Measurements from ENCODE around the gene ENTHD1.
"Not testable (repeated sequence)": the region's sequence is repeated elsewhere in the genome, so short reads cannot be mapped to it uniquely, and the experiment has no call there.

The ENTHD1 gene

DNA sequence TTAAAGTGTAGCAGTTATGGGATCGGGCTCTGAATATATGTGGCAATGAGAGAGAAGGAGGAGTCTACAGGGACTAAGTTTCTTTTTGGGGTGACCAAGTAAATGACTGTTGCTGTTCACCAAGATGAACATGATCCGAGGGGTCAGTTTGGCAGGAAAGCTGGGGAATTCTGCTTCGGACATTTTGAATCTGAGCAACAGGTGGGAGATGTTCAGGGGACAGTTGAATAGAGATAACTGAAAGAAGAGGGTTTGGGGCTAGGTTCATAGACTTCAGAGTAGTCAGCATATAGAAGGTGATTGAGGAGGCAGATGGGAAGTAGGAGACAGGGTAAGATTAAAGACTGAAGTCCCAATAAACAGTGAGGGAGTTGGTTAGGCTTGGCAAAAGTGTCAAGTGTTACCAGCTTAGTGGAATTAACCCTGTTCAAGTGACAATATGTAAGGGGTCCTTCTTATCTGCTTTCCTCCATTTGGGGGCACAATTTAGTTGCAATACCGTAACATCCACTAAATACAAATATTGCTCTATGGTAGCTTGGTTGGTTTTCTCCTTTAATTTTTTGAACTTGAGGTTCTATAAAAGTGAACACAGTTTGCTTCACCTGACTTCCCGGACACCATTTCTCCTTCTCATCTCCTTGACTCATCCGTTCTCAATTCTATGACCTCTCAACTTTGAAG lies 2.9 kb upstream of the ENTHD1 start:
- CTCF ChIA-PET, result no interaction called here
- TF ChIP-seq CTBP1 (IDR thresholded peaks at IDR 0.05; ENCODE audit: borderline replicate concordance) (no peak), HDGF (IDR thresholded peaks at IDR 0.05; ENCODE audit: borderline replicate concordance) (no peak), L3MBTL2 (conservative IDR thresholded peaks at IDR 0.05) (no peak), FOXM1 (IDR thresholded peaks at IDR 0.05; ENCODE audit: borderline replicate concordance) (no peak), FOXK2 (IDR thresholded peaks at IDR 0.05) (no peak), NFRKB (IDR thresholded peaks at IDR 0.05) (no peak), ZNF384 (IDR thresholded peaks at IDR 0.05) (no peak), ELF4 (IDR thresholded peaks at IDR 0.05) (no peak), SP1 (IDR thresholded peaks at IDR 0.05) (no peak), FOXA1 (IDR thresholded peaks at IDR 0.05) (no peak), SUZ12 (IDR thresholded peaks at IDR 0.05) (no peak), BHLHE40 (IDR thresholded peaks at IDR 0.05; ENCODE audit: borderline replicate concordance) (no peak)
- POLR2A ChIA-PET, result no interaction called here
- DNase-seq (ENCODE audit: extremely low spot score), result no peak

DNA sequence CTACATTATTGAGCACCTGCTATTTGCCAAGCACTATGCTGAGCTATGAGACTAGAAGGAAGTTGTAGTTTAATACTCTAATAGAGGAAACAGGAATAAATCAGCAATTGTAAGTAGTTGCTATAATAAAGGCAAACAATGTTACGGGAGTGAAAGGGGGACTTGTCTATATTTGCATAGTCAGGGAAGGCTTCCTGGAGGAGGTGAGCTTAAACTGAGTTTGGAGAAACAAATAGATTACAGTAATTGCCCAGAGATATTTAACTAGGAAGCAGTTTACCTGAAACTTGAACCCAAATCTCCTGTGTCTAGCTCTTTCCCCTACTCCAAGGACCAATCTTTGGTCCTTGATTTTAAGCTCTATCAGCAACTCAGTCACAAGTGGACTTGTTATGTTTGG lies 2.1 kb upstream of the ENTHD1 start:
- POLR2A ChIA-PET, result no interaction called here

DNA sequence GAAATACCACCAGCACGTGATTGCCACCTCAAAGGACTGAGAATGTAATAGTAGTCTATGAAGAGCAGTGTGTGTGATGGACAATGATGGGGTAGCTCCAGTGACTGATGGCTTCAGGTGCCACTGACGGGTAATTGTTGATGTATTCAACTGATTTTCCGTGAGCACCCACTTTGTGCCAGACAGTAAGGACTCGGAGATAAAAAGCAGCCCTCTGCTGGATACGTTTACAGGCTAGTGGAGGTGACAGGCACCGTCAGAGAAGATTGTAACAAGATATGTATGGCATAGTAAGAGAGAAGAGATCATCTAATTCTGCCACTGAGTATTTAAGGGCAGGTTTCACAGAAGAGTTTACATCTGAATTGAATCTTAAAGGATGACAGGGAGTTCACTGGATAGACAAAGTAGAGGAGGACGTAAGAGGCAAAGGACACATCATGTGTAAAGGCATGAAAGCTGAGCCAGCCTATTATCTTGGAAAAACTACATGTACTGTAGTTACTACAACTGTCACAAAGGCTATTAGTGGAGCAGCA lies 1.1 kb upstream of the ENTHD1 start:
- ChIA-PET CTCF (no interaction called here), POLR2A (no interaction called here)
- TF ChIP-seq BHLHE40 (IDR thresholded peaks at IDR 0.05; ENCODE audit: borderline replicate concordance), result no peak
- no peak for TF ChIP-seq ELF4 (IDR thresholded peaks at IDR 0.05)
- no peak for TF ChIP-seq FOXA1 (IDR thresholded peaks at IDR 0.05)
- TF ChIP-seq CTBP1 (IDR thresholded peaks at IDR 0.05; ENCODE audit: borderline replicate concordance), result no peak
- no peak for DNase-seq (ENCODE audit: extremely low spot score)

More for the DNA sequence above, 2.1 kb upstream of the ENTHD1 start:
- DNase-seq (ENCODE audit: extremely low spot score), result no peak
- CTCF ChIA-PET, result no interaction called here
- TF ChIP-seq BHLHE40 (IDR thresholded peaks at IDR 0.05; ENCODE audit: borderline replicate concordance), result no peak
- no peak for TF ChIP-seq ARNT (IDR thresholded peaks at IDR 0.05)
- TF ChIP-seq, protein P1, sequence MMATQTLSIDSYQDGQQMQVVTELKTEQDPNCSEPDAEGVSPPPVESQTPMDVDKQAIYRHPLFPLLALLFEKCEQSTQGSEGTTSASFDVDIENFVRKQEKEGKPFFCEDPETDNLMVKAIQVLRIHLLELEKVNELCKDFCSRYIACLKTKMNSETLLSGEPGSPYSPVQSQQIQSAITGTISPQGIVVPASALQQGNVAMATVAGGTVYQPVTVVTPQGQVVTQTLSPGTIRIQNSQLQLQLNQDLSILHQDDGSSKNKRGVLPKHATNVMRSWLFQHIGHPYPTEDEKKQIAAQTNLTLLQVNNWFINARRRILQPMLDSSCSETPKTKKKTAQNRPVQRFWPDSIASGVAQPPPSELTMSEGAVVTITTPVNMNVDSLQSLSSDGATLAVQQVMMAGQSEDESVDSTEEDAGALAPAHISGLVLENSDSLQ (IDR thresholded peaks at IDR 0.05), result no peak
- TF ChIP-seq HDGF (IDR thresholded peaks at IDR 0.05; ENCODE audit: borderline replicate concordance), result no peak
- TF ChIP-seq FOXM1 (IDR thresholded peaks at IDR 0.05; ENCODE audit: borderline replicate concordance), result no peak
- TF ChIP-seq ZNF384 (IDR thresholded peaks at IDR 0.05), result no peak
- TF ChIP-seq FOXA1 (IDR thresholded peaks at IDR 0.05), result no peak
- no peak for TF ChIP-seq SUZ12 (IDR thresholded peaks at IDR 0.05)
- no peak for TF ChIP-seq SP1 (IDR thresholded peaks at IDR 0.05)
- TF ChIP-seq TARDBP (IDR thresholded peaks at IDR 0.05), result no peak

DNA sequence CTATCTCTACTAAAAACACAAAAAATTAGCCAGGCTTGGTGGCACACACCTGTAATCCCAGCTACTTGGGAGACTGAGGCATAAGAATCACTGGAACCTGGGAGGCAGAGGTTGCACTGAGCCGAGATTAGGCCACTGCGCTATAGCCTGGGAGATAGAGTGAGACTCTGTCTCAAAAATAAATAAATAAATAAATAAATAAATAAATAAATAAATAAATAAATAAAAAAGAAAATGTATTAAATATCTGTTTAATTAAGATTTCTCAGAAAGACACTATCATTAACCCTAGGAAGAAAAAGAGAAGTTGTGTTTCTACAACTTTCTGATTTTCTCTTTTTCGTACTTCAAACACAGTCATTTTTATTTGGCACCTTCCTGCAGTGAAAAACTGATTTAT lies 3.6 kb downstream of the ENTHD1 start:
- CTCF ChIA-PET; POLR2A ChIA-PET; DNase-seq (ENCODE audit: extremely low spot score): not testable (repeated sequence)

DNA sequence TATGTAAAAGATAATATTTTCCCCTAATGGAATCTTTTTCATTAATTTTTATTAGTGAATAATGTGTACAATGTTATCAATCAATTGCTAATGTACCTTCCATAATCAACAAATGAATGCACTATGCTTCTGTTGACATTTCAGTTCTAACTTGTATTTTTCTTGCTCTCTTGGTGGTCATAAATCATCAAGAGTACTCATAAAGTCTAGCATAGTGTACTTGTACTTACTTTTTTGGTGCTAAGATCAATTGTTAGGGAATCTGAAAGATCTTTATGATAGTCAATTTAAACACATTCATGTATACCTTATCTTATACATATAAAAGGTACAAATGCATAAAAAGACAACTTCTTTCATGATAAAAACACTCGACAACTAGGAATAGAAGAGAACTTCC lies 10.5 kb downstream of the ENTHD1 start:
- CTCF ChIA-PET, result interaction anchor here (0.6 kb wide), 1 partner anchor 274 kb away, joined by 3 read pairs; no protein-coding TSS in a partner anchor
- TF ChIP-seq, protein P1 (IDR thresholded peaks at IDR 0.05), result peak; percentile 58
- no peak for TF ChIP-seq ZNF384 (IDR thresholded peaks at IDR 0.05)
- TF ChIP-seq ARNT (IDR thresholded peaks at IDR 0.05), result no peak
- DNase-seq (ENCODE audit: extremely low spot score), result no peak
- POLR2A ChIA-PET, result no interaction called here

DNA sequence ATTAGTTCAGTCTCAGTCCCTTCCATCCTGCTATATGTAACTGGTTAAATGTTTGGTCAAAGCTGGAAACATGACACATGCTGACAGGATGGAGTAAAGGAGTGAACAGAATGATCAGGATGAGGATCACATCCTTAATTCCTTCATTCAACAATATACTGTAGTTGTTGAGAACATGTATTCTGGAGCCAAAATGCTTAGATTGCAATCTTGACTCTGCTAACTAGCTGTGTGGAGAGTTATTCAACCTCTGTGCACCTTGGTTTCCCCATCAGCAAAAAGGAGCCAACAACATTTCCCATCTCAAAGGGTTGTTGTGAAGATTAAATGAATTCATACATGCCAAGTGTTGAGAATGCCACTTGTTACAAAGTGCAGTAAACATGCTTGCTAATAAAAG lies 12.8 kb downstream of the ENTHD1 start:
- no peak for TF ChIP-seq FOXK2 (IDR thresholded peaks at IDR 0.05)
- TF ChIP-seq TARDBP (IDR thresholded peaks at IDR 0.05), result no peak
- no peak for TF ChIP-seq FOXA1 (IDR thresholded peaks at IDR 0.05)
- POLR2A ChIA-PET, result no interaction called here
- DNase-seq (ENCODE audit: extremely low spot score), result no peak
- CTCF ChIA-PET, result no interaction called here

DNA sequence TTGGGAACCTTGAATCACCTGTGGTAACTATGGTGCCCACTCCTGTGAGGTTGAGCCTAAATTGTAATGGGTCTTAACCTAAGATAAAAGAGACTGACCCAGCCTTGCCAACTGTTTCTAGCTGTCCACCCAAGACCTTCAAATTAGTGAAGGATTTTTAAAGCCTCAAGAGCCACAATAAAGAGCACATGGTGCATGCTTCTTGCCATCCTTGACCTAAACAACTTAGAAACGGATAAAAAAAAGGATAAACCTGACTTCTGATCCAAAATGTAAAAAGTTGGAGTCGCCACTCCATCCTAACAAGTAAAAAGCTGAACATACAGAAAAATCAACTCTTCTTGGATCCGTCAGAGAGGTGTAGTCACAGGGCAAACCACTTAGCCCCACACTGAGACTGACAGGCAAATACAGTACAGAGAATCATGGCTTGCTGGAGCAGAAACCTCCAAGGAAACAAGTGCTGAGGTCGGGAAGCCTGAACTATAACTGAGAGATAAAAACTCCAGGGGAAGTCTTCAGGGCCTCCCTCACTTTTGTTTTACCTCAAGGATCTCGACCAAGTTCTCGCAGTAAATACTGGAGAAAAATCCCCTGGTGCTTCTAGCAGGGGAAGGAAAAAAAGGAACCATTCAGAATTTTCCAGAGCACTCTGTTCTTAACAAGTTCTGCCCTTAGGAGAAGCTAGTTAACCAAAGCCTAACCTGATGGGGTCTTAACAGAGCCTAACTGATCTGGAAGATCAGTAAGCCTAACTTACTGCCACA lies 16.3 kb downstream of the ENTHD1 start:
- ChIA-PET CTCF (no interaction called here), POLR2A (no interaction called here)
- TF ChIP-seq FOXK2 (IDR thresholded peaks at IDR 0.05) (no peak), TARDBP (IDR thresholded peaks at IDR 0.05) (no peak), FOXA1 (IDR thresholded peaks at IDR 0.05) (no peak), FOXM1 (IDR thresholded peaks at IDR 0.05; ENCODE audit: borderline replicate concordance) (no peak), ZNF384 (IDR thresholded peaks at IDR 0.05) (no peak), ARNT (IDR thresholded peaks at IDR 0.05) (no peak), ELF4 (IDR thresholded peaks at IDR 0.05) (no peak), NFRKB (IDR thresholded peaks at IDR 0.05) (no peak), LEF1 (IDR thresholded peaks at IDR 0.05; ENCODE audit: borderline replicate concordance) (no peak), BHLHE40 (IDR thresholded peaks at IDR 0.05; ENCODE audit: borderline replicate concordance) (no peak), L3MBTL2 (conservative IDR thresholded peaks at IDR 0.05) (no peak), SP1 (IDR thresholded peaks at IDR 0.05) (no peak), HDGF (IDR thresholded peaks at IDR 0.05; ENCODE audit: borderline replicate concordance) (no peak), SUZ12 (IDR thresholded peaks at IDR 0.05) (no peak), CTBP1 (IDR thresholded peaks at IDR 0.05; ENCODE audit: borderline replicate concordance) (no peak)
- TF ChIP-seq, protein P1 (IDR thresholded peaks at IDR 0.05), result no peak
- no peak for DNase-seq (ENCODE audit: extremely low spot score)

DNA sequence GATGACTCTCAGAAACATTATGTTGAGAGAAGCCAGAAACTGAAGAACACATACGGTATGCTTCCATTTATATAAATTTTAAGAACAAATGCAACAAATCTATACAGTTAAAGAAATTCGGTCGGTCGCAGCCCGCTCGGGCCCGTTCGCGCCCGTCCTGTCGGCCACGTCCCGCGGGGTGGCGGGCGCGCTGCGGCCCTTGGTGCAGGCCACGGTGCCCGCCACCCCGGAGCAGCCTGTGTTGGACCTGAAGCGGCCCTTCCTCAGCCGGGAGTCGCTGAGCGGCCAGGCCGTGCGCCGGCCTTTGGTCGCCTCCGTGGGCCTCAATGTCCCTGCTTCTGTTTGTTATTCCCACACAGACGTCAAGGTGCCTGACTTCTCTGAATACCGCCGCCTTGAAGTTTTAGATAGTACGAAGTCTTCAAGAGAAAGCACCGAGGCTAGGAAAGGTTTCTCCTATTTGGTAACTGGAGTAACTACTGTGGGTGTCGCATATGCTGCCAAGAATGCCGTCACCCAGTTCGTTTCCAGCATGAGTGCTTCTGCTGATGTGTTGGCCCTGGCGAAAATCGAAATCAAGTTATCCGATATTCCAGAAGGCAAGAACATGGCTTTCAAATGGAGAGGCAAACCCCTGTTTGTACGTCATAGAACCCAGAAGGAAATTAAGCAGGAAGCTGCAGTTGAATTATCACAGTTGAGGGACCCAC lies 18.2 kb downstream of the ENTHD1 start:
- POLR2A ChIA-PET; CTCF ChIA-PET; DNase-seq (ENCODE audit: extremely low spot score): not testable (repeated sequence)

Measured in HEK293T (cell line).